Inferior parietal cortex (tissue), 1 donor: ENCODE results near the gene GPATCH1.

ENCODE experiments used
- DNase-seq: peaks from one replicate; pipeline ENCODE4 v3.0.0-alpha.2; 2016; ENCODE audit errors: extremely low spot score

Gene GPATCH1

GRCh38 chr19:33063753-33064457, 17.1 kb upstream of the GPATCH1 start:
- no peak for DNase-seq

DNA sequence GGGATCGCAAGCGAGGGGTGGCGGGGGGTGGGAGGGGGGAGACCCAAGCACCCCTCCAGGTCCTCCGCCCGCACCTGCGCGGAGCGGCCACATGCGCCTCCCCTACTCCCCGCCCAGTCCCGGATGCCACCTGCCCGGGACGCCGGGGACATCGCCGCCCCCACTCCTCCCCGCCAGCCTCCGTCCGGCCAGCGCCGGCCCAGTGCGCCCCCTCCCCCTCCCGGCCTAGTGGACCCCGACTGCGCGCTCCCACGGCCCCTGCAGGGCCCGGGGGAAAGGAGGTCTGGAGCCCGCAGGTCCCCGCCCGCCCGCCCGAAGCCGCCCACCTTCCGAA, 16.6 kb upstream of the GPATCH1 start:
- no peak for DNase-seq

DNA sequence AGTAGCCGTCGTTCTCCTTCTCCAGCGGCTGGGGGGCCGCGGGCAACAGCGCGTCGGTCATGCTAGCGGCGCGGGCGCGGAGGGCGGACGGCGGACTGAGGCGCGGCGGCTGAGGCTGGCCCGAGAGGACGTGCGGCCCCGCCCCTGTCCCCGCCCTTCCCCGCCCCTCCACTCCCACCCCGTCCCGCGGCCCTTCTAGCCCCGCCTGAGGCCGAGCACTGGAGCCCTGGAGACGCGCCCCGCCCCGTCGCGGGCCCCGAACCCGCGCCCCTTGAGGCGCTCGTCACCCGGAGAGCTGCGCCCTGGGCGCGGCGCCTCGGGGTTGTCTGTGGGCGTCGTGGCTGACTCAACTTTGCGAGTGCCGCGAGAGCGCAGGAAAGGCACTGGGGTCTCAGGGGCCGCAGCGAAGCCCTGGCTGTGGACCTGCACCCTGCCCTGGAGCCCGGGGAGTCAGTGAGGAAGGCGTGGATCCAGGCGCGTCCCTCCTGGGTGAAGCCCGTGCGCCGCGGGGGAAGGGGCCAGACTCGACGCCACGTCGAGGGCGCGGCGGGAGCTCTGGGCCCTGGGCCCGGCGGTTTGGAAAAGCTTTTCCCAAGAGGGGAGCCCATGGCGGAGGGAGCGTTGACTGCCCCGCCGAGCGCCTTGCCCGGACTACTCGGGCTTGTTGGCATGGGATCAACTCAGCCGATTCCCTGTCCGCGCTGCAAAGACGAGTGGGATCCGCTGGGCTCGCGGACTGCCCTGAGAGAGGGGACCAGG, 16.0 kb upstream of the GPATCH1 start, which contains the start of gene RHPN2:
RHPN2 (minus strand) TSS at position 97 of the 759 bp plus-strand sequence; CDS start at position 61, 36 bp downstream.
- no peak for DNase-seq

DNA sequence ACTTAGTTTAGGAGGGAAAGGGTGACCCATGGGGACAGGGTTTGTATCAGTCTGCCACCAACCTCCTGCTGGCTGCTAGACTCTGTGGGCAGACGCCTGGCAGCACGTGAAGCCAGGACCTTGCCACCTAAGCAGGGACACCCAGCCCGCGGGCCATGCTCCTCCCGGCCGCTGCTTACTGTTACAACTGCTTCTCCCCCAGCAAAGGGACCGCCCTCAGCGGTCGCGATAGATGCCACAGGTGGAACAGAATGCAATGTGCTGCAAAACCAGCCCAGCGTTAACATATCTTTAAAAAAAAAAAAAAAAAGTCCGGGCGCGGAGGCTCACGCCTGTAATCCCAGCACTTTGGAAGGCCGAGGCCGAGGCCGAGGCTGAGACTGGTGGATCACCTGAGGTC, 14.4 kb upstream of the GPATCH1 start:
- DNase-seq, result no peak

DNA sequence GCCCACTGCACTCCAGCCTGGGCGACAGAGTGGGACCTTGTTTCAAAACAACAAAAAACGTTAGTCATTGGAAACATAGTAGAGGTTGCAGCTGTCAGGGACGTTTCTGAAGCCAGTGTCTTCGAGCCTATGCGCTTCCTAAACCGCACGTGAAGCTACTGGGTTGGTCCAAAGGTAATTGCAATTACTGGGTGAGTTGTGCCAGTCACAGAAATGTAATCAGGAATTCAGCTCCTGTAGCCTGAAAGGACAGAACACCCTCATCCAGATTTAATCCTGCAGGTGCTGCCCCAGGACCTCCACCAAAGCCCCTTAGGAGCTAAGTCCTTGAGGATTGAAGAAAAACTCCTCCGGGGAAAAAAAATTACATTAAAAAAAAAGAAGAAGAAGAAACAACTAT, 13.9 kb upstream of the GPATCH1 start:
- DNase-seq, result no peak

DNA sequence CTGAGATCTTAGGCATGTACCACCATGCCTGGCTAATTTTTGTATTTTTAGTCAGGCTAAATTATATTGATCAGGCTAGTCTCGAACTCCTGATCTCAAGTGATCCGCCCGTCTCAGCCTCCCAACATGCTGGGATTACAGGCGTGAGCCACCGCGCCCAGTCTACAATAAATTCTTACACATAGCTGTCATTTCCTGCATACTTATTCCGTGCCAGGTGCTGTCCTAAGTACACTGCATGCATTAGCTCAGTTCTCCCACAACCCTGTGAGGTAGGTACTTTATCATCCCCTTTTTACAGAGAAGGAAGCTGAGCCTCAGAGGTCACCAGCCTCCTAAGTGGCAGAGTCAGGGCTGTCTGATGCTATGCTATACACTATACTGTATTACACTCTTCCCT, 9.1 kb upstream of the GPATCH1 start:
- no peak for DNase-seq

- DNase-seq, result no peak
Observed at GRCh38 chr19:33075519-33075918, 5.5 kb upstream of the GPATCH1 start.

DNA sequence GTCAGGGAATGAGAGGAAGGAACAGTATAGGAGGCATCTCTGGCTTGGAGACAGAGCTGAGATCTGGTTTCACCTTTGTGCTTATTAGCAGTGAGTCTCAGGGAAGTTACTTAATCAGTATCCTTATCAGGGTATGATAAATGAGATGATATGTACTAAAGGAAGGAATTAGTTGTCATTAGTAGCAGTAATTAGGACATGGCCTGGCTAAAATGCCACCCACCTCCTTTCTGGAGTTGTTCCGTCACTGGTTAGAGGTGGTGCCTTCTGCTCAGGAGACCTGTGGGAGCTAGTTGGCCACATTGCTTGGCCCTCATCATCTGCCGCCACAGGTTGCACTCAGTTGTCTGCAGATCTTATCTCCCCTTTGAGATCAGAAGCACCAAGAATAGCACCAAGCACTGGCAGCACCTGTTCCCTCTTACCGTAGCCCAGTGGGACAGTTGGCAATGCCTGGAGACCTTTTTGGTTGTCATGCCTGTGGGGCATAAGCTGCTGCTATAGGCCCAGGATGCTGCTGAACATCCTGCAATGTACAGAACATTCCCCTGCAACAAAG, 4.7 kb downstream of the GPATCH1 start:
- no peak for DNase-seq

- DNase-seq, result no peak
Observed at GRCh38 chr19:33086955-33087354, 6.0 kb downstream of the GPATCH1 start.

DNA sequence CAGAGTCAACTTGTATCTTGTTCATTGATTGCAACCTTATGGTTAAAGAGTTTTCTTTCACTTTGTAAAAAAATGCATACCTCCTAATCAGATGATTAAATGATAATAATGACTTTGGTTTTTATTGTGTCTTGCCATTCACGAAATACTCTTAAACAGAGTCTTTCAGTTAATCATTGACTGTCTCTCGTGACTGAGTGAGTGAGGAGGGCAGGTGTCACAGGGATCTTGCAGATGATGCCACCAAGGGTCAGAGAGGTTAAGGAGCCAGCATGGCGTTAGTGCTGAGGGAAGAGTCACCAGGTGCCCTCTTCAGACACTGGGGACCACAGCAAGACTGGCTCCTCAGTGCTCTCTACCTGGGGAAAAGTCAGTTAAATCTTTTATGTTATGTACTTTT, 8.0 kb downstream of the GPATCH1 start:
- DNase-seq, result no peak

DNA sequence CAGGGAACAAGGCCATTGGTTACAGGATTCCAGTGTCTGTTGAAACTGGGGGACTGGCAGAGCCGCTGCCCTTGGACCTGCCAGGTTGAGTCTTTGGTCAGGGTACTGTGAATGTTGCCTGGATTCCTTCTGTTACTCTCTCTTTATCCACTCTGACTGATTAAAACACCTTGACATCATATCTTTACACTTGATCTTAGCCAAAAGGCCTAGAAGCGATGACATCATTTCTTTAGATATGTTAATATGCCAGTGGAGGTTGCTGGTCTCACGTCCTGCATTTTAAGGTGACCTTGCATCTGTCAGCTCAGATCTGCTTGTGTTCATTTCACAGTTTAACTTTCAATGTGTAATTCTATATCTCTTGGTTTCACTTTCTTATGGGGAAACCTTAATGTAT, 9.2 kb downstream of the GPATCH1 start:
- DNase-seq, result no peak

GRCh38 chr19:33093420-33094210, 12.6 kb downstream of the GPATCH1 start:
- no peak for DNase-seq

DNA sequence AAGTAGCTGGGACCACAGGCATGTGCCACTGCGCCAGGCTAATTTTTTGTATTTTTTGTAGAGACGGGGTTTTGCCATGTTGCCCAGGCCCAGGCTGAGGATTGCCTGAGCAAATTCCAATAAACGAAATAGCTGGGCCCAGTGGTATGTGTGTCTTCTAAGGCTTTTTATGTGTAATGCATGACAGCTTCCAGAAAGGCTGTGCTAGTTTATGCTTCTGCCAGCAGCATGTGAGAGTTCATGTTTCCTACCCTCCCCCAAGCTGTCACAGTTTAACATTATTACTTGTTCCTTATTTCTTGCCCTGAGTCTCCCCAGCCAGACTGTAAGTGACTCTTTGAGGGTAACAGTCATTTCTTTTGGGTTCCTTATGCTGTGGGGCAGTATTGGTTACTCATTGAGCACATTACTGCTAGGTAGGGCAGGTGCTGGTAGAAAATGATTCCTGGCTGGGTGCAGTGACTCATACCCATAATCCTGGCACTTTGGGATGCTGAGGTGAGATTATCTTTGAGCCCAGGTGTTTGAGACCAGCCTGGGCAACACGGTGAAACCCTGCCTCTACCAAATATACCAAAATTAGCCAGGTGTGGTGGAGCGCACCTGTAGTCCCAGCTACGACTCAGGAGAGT, 13.6 kb downstream of the GPATCH1 start:
- DNase-seq, result no peak

DNA sequence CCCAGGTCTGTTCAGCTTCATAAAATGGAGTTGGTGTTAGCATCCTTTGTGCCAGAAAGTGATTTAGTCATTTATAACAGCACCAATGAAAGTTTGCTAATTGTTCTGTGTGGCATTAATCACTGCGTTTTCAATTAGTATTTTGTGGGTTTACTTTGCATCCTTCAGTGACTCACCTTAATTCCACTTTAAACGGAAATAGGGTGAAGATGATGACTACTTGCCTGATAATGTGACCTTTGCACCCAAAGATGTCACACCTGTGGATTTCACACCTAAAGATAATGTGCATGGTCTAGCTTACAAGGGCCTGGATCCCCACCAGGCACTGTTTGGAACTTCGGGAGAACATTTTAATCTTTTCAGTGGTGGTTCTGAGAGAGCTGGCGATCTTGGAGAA, 15.0 kb downstream of the GPATCH1 start:
- DNase-seq, result no peak

DNA sequence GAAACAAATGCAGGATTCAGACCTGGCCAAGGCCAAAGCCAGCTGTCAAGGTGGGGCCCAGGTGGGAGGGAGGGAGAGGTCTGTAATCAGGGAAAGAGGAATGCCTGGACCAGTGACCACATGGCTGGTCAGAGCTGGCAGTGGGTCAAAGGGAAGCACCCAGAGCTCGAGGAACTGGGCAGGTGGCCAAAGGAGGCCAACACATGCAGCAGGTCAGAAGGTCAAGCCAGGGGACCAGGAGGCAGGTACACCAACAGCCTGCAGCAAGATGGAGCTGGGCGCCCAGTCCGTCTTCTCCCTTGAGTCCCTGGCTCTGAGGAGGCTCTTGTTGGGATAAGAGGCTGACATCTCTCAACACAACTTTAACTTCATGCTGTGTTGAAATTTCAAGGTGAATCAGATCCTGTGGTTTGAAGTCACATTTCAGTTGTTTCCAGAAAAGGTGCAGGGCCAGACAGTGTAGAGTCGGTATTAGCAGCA, 17.1 kb downstream of the GPATCH1 start:
- DNase-seq, result no peak

DNA sequence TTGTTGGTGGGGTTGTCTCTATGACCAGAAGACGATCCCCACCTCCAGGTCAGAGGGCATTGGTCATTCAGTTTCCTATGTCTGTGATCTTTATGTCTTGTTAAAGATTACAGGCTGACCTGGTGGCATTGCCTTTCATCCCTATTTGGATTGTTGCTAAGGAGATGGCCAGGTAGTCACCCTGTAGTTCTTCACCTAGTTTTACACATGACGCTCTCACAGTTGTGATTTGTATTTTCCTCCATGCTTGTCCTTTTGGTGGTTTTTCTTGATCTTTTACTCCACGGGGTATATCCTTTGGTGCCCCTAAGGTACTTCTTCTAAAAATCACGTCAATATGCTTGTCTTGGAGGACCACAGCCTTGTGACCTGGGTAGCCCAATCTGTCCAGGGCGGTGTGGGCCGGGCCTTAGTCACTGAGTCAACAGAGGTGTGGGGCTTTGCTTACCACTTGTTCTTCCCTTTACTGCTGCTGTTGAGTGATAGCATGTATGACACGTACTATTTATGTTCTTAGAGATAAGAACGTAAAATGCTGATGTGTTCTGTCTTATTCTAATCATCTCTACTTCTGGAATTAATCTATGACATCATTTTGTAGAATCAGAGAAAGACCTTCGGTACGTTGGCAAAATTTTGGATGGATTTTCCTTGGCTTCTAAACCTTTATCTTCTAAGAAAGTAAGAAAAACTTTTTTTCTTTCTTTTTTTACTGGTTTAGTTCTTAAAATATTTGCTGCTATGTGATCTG, 20.1 kb downstream of the GPATCH1 start:
- DNase-seq, result no peak

- no peak for DNase-seq
Observed at GRCh38 chr19:33102893-33103292, 21.9 kb downstream of the GPATCH1 start.

DNA sequence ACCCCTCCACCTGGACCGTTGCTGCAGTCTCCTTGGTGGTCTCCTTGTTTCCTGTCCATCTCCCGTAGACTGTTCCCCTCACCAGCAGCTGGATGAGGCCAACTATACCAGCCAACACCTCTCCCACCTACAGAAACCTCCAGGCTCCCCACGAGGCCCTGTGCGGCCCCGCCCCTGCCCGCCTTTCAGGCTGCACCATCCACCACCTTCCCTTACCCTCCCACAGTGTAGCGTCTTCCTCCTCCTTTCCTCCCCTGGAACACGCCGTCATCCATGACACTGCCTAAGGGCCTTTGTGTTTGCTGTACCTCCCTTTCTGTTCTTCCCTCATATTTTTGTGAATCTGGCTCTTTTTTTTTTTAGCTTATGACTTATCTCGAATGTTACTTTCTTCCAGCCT, 27.2 kb downstream of the GPATCH1 start:
- no peak for DNase-seq

- DNase-seq, result no peak
Observed at GRCh38 chr19:33110137-33110910, 29.3 kb downstream of the GPATCH1 start.

DNA sequence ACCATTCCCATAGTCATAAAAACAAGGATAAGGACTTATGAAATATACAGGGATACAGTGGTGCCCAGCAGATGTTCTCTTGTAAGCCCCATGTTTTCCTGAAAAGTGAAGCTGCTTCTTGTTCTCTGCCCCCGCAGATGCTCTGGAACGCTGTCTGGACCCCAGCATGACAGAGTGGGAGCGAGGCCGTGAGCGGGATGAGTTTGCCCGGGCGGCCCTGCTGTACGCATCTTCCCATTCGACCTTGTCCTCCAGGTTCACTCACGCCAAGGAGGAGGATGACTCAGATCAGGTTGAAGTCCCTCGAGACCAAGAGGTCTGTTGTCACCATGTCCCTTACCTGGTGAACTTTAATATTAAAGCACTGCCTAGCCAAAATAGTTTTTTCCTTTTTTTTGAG, 30.6 kb downstream of the GPATCH1 start:
- no peak for DNase-seq
